ENCODE data around the gene APRT. TPM values are rescaled to one million over a fixed set of nuclear protein-coding genes. Genes with fewer than 3 reads are reported as not detected.
"Not testable (repeated sequence)": the region's sequence is repeated elsewhere in the genome, so short reads cannot be mapped to it uniquely, and the experiment has no call there.

The APRT gene
- total and polyA plus RNA-seq, 5 donors from 2014 or later, result 145 to 489 (median 418) TPM

DNA sequence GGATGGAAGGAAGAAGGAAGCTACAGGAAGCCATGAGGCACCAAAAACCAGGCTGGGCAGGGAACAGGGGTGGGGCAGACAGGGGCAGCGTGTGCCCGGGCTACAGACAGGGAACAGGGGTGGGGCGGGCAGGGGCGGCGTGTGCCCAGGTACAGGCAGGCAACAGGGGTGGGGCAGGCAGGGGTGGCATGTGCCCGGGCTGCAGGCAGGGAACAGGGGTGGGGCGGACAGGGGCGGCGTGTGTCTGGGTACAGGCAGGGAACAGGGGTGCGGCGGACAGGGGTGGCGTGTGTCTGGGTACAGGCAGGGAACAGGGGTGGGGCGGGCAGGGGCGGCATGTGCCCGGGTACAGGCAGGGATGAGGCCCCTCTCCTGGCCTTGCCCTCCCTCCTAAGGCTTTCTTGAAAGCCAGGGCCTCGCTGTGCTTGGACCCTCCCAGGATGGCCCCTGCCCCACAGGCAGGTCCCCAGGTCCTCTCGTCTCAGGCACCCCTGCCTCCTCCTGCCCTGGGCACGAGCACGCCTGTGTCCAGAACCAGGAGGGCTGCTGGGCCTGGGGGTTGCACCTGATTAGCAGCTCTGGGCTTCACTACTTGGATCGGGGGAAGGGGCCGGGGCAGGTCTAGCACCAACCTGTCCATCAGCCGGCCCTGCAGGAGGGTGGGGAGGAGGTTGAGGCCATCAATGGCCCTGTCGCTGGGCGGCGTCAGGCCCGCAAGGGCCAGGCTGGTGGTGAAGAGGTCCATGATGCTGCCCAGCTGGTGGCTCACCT, 14.5 kb upstream of the APRT start:
- no peak overlapping the region for H3K27ac Mint-ChIP-seq
- no peaks in the 10 kb centered on the region for H3K4me1 Mint-ChIP-seq
- Histone ChIP-seq H3K9me3 (ENCODE audit: control insufficient read depth in 2 of 2, low read length in 2 of 2) (no peaks in the 10 kb centered on the region), H3K4me1 (ENCODE audit: control insufficient read depth, insufficient read depth, low read length, poor library complexity, severe bottlenecking) (no peaks in the 10 kb centered on the region), H3K27ac (ENCODE audit: insufficient read depth, low read length, poor library complexity, severe bottlenecking) (no peak overlapping the region), H3K27me3 (ENCODE audit: control insufficient read depth, insufficient read depth, low read length) (no peaks in the 10 kb centered on the region), H3K36me3 (ENCODE audit: control insufficient read depth, insufficient read depth, low read length) (peaks cover 12% of the 10 kb centered on the region), H3K4me3 (ENCODE audit: low read depth, low read length) (no peak overlapping the region)
- no peaks in the 10 kb centered on the region for H3K9me3 Mint-ChIP-seq
- no peaks in the 10 kb centered on the region for H3K27me3 Mint-ChIP-seq
- H3K36me3 Mint-ChIP-seq, result peaks cover 5% of the 10 kb centered on the region
- ATAC-seq (ENCODE audit: low read depth in 2 of 2), result no peak
- DNase-seq, result no peak
- H3K4me3 Mint-ChIP-seq, result no peak overlapping the region

DNA sequence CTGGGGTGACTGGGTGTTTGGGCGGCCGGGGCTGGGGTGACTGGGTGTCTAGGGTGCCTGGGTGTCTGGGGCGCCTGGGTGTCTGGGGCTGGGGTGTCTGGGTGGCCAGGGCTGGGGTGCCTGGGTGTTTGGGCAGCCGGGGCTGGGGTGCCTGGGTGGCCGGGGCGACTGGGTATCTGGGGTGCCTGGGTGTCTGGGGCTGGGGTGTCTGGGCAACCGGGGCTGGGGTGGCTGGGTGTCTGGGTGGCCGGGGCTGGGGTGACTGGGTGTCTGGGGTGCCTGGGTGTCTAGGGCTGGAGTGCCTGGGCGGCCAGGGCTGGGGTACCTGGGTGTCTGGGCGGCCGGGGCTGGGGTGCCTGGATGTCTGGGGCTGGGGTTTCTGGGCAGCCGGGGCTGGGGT, 13.4 kb upstream of the APRT start:
- Mint-ChIP-seq H3K27ac (no peak overlapping the region), H3K4me1 (no peaks in the 10 kb centered on the region), H3K36me3 (peaks cover 5% of the 10 kb centered on the region), H3K9me3 (no peaks in the 10 kb centered on the region), H3K27me3 (no peaks in the 10 kb centered on the region), H3K4me3 (no peak overlapping the region)
- DNase-seq, result no peak
- Histone ChIP-seq H3K4me3 (ENCODE audit: low read depth, low read length) (no peak overlapping the region), H3K27me3 (ENCODE audit: control insufficient read depth, insufficient read depth, low read length) (no peaks in the 10 kb centered on the region), H3K4me1 (ENCODE audit: control insufficient read depth, insufficient read depth, low read length, poor library complexity, severe bottlenecking) (no peaks in the 10 kb centered on the region), H3K9me3 (ENCODE audit: control insufficient read depth in 2 of 2, low read length in 2 of 2) (no peaks in the 10 kb centered on the region), H3K27ac (ENCODE audit: insufficient read depth, low read length, poor library complexity, severe bottlenecking) (no peak overlapping the region), H3K36me3 (ENCODE audit: control insufficient read depth, insufficient read depth, low read length) (peaks cover 12% of the 10 kb centered on the region)
- ATAC-seq (ENCODE audit: low read depth in 2 of 2), result no peak

DNA sequence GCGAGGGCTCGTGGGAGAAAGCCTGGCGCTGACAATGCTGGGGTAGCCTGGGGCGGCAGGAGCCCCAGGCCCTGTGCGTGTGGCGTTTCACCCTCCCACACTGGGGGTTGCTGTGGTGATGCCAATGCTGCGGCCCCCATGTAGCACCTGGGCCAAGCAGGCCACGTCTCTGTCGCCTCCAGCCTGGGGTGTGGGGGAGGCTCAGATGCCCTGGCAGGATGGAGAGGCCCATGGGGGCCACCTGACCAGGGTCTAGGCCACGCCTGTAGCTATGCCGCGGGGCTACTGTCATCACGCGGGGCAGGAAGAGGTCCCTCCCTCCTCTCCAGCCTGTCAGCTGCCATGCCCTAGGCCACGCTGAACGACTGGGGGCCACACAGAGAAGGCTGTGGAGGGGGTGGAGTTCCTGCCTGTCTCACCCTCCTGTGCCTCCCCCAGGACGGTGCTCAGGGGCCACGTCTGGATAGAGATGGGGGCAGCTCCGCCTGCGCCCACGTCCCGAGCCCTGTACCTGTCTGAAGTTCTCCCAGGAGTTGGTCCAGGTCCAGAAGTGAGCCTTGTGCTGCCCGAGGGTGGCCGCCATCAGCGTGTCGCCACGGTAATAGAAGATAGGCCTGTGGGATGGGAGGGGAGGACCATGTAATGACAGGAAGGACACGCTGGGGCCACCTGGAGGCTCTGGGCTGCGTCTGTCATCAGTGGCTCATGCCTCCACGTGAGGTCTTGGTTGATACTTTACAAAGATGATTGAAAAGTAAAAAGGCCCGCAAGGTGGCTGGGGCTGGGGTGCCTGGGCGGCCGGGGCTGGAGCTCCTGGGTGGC, 12.7 kb upstream of the APRT start:
- Histone ChIP-seq H3K4me3 (ENCODE audit: low read depth, low read length) (no peak overlapping the region), H3K27me3 (ENCODE audit: control insufficient read depth, insufficient read depth, low read length) (no peaks in the 10 kb centered on the region), H3K27ac (ENCODE audit: insufficient read depth, low read length, poor library complexity, severe bottlenecking) (no peak overlapping the region), H3K4me1 (ENCODE audit: control insufficient read depth, insufficient read depth, low read length, poor library complexity, severe bottlenecking) (no peaks in the 10 kb centered on the region), H3K9me3 (ENCODE audit: control insufficient read depth in 2 of 2, low read length in 2 of 2) (no peaks in the 10 kb centered on the region), H3K36me3 (ENCODE audit: control insufficient read depth, insufficient read depth, low read length) (peaks cover 12% of the 10 kb centered on the region)
- peaks cover 5% of the 10 kb centered on the region for H3K36me3 Mint-ChIP-seq
- H3K4me1 Mint-ChIP-seq, result no peaks in the 10 kb centered on the region
- no peaks in the 10 kb centered on the region for H3K27me3 Mint-ChIP-seq
- H3K4me3 Mint-ChIP-seq, result no peak overlapping the region
- no peak overlapping the region for H3K27ac Mint-ChIP-seq
- no peaks in the 10 kb centered on the region for H3K9me3 Mint-ChIP-seq
- DNase-seq (no peak), ATAC-seq (ENCODE audit: low read depth in 2 of 2) (no peak)

GRCh38 chr16:88823646-88824045, 11.9 kb upstream of the APRT start:
- not testable (repeated sequence) for H3K4me3 ChIP-seq (ENCODE audit: low read depth, low read length); H3K9me3 ChIP-seq (ENCODE audit: control insufficient read depth in 2 of 2, low read length in 2 of 2); DNase-seq; H3K4me1 Mint-ChIP-seq; H3K27me3 ChIP-seq (ENCODE audit: control insufficient read depth, insufficient read depth, low read length); H3K36me3 Mint-ChIP-seq; H3K9me3 Mint-ChIP-seq; H3K27ac Mint-ChIP-seq; H3K27me3 Mint-ChIP-seq; H3K27ac ChIP-seq (ENCODE audit: insufficient read depth, low read length, poor library complexity, severe bottlenecking); H3K4me1 ChIP-seq (ENCODE audit: control insufficient read depth, insufficient read depth, low read length, poor library complexity, severe bottlenecking); ATAC-seq (ENCODE audit: low read depth in 2 of 2); H3K4me3 Mint-ChIP-seq
- H3K36me3 ChIP-seq (ENCODE audit: control insufficient read depth, insufficient read depth, low read length), result peaks cover 12% of the 10 kb centered on the region

GRCh38 chr16:88822281-88823040, 10.7 kb upstream of the APRT start:
- H3K27ac Mint-ChIP-seq, result peak overlapping the region in 1 of 3 donors; percentile 69
- no peaks in the 10 kb centered on the region for H3K27me3 ChIP-seq (ENCODE audit: control insufficient read depth, insufficient read depth, low read length)
- H3K36me3 ChIP-seq (ENCODE audit: control insufficient read depth, insufficient read depth, low read length), result peaks cover 12% of the 10 kb centered on the region
- no peaks in the 10 kb centered on the region for H3K4me1 Mint-ChIP-seq
- no peak overlapping the region for H3K27ac ChIP-seq (ENCODE audit: insufficient read depth, low read length, poor library complexity, severe bottlenecking)
- no peak overlapping the region for H3K4me3 ChIP-seq (ENCODE audit: low read depth, low read length)
- H3K9me3 Mint-ChIP-seq, result no peaks in the 10 kb centered on the region
- no peaks in the 10 kb centered on the region for H3K27me3 Mint-ChIP-seq
- H3K4me1 ChIP-seq (ENCODE audit: control insufficient read depth, insufficient read depth, low read length, poor library complexity, severe bottlenecking), result no peaks in the 10 kb centered on the region
- ATAC-seq (ENCODE audit: low read depth in 2 of 2) (no peak), DNase-seq (no peak)
- peaks cover 5% of the 10 kb centered on the region for H3K36me3 Mint-ChIP-seq
- H3K9me3 ChIP-seq (ENCODE audit: control insufficient read depth in 2 of 2, low read length in 2 of 2), result no peaks in the 10 kb centered on the region
- no peak overlapping the region for H3K4me3 Mint-ChIP-seq

GRCh38 chr16:88821168-88821850, 9.6 kb upstream of the APRT start:
- Mint-ChIP-seq H3K27ac (peak overlapping the region in 1 of 3 donors; percentile 43), H3K4me1 (no peaks in the 10 kb centered on the region), H3K9me3 (no peaks in the 10 kb centered on the region), H3K4me3 (no peak overlapping the region), H3K27me3 (no peaks in the 10 kb centered on the region), H3K36me3 (peaks cover 5% of the 10 kb centered on the region)
- Histone ChIP-seq H3K27ac (ENCODE audit: insufficient read depth, low read length, poor library complexity, severe bottlenecking) (no peak overlapping the region), H3K9me3 (ENCODE audit: control insufficient read depth in 2 of 2, low read length in 2 of 2) (no peaks in the 10 kb centered on the region), H3K27me3 (ENCODE audit: control insufficient read depth, insufficient read depth, low read length) (no peaks in the 10 kb centered on the region), H3K36me3 (ENCODE audit: control insufficient read depth, insufficient read depth, low read length) (peaks cover 12% of the 10 kb centered on the region), H3K4me1 (ENCODE audit: control insufficient read depth, insufficient read depth, low read length, poor library complexity, severe bottlenecking) (no peaks in the 10 kb centered on the region), H3K4me3 (ENCODE audit: low read depth, low read length) (no peak overlapping the region)
- ATAC-seq (ENCODE audit: low read depth in 2 of 2) (no peak), DNase-seq (no peak)

DNA sequence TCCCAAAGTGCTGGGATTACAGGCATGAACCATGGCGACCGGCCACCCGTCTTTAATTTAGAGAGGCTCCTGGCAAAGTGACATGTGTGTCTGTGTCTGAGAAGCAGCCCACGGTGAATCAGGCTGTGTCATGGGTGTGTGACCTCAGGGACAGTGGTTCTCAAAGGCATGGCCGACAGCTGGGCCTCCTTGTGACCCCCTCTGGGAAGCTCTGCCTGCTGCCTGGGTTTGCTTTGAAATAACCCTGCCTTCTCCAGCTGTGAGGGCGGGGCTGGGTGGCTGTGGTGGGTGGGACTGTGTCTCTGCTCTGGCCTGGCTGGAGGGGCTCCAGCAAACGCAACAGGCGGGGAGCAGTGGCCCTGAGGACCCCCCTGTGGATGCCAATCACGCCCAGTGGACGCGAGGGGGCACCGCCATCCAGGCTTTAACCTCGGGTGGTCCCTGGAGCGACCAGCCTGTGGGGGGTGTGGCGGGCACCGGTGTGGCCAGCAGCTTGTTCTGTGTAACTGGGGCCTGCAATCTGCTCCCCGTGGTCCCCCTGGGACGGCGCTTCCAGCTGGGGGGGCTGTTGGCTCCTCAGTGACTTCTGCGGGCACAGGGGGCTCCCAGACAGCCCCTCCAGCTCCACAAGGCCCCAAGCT, 8.8 kb upstream of the APRT start:
- Mint-ChIP-seq H3K9me3 (no peaks in the 10 kb centered on the region), H3K36me3 (peaks cover 5% of the 10 kb centered on the region), H3K4me1 (no peaks in the 10 kb centered on the region), H3K4me3 (no peak overlapping the region), H3K27me3 (no peaks in the 10 kb centered on the region), H3K27ac (no peak overlapping the region)
- Histone ChIP-seq H3K27ac (ENCODE audit: insufficient read depth, low read length, poor library complexity, severe bottlenecking) (no peak overlapping the region), H3K4me1 (ENCODE audit: control insufficient read depth, insufficient read depth, low read length, poor library complexity, severe bottlenecking) (no peaks in the 10 kb centered on the region), H3K9me3 (ENCODE audit: control insufficient read depth in 2 of 2, low read length in 2 of 2) (no peaks in the 10 kb centered on the region), H3K4me3 (ENCODE audit: low read depth, low read length) (no peak overlapping the region), H3K36me3 (ENCODE audit: control insufficient read depth, insufficient read depth, low read length) (peaks cover 12% of the 10 kb centered on the region), H3K27me3 (ENCODE audit: control insufficient read depth, insufficient read depth, low read length) (no peaks in the 10 kb centered on the region)
- DNase-seq, result no peak
- ATAC-seq (ENCODE audit: low read depth in 2 of 2), result no peak
